GM21528 (cell line): ENCODE data around the gene AUH.

Experiments
- ATAC-seq: cut with Tn5 transposase; IDR thresholded peaks from one replicate; pipeline ENCODE4 v1.9.1; 2021; ENCODE audit warnings: mild to moderate bottlenecking, moderate library complexity; ENCODE audit not compliant: unreplicated experiment, low FRiP score

Gene AUH

GRCh38 chr9:91178281-91179236, 183.2 kb downstream of the AUH start:
- ATAC-seq = no peak

GRCh38 chr9:91177661-91178280, 183.9 kb downstream of the AUH start:
- no peak for ATAC-seq

- ATAC-seq = no peak
These were observed 184.6 kb downstream of the AUH start for GRCh38 chr9:91177081-91177480.

- ATAC-seq = no peak
These were observed 185.3 kb downstream of the AUH start for GRCh38 chr9:91176426-91176825.

- ATAC-seq = no peak
These were observed 186.9 kb downstream of the AUH start for GRCh38 chr9:91174772-91175171.

- no peak for ATAC-seq
These were observed 189.4 kb downstream of the AUH start for GRCh38 chr9:91172329-91172728.

GRCh38 chr9:91170951-91171350, 190.8 kb downstream of the AUH start:
- ATAC-seq = no peak

- no peak for ATAC-seq
These were observed 194.8 kb downstream of the AUH start for GRCh38 chr9:91166796-91167366.

- no peak for ATAC-seq
These were observed 196.8 kb downstream of the AUH start for GRCh38 chr9:91164724-91165520.
